Measurements from ENCODE around the gene IL23A. TPM values are rescaled to one million over a fixed set of nuclear protein-coding genes. Genes with fewer than 3 reads are reported as not detected.
"Not testable (repeated sequence)": the region's sequence is repeated elsewhere in the genome, so short reads cannot be mapped to it uniquely, and the experiment has no call there.

The IL23A gene
- total RNA-seq, 1 experiment from 2014 or later = not detected

GRCh38 chr12:56326126-56326525 lies 12.6 kb upstream of the IL23A start:
- no peak for DNase-seq (ENCODE audit: low spot score)

DNA sequence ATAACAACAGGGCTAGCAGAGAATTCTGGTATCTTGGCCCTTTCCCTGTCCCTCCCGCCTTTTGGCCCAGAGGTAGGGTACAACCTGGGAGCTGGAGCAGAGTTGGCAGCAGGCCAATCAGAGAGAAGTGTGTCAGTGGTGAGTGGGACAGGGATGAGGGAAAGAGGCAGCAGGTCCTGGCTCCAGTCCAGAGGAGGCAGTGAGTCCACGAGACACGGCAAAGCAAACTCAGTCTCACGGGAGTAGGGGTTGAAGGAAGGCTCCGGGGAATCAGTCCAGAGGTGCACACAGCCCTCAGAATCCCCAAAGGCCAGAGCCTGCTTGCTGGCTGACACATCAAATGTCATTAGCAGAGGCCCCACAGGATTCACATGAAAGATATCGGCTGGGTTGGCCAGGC lies 12.2 kb upstream of the IL23A start:
- DNase-seq (ENCODE audit: low spot score) = no peak

GRCh38 chr12:56330936-56331490 lies 7.7 kb upstream of the IL23A start:
- DNase-seq (ENCODE audit: low spot score) = no peak

- no peak for DNase-seq (ENCODE audit: low spot score)
Observed at GRCh38 chr12:56332512-56333196, 6.0 kb upstream of the IL23A start.

DNA sequence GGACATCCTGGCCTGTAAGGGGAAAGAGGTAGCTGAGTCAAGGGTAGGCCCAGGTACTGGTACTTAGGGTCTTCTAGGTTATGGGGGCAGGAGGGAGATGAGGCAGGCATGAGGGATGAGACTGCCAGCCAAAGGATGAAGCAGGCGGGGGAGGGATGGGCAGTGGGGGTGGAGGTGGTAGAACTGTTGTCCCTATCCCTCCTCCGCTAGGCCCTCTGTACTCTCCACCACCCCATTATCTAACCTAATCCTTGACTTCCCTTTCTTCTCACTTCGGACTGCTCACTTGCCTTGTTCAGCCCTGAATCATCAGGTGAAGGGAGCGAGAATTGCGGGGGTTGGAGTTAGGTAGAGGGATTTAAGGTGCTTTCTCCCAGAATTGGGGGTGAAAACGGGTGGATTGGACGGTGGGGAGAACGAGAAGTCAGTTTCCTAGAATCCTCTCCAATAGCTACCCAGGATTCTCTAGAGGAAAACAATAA lies 5.4 kb upstream of the IL23A start:
- no peak for DNase-seq (ENCODE audit: low spot score)

DNA sequence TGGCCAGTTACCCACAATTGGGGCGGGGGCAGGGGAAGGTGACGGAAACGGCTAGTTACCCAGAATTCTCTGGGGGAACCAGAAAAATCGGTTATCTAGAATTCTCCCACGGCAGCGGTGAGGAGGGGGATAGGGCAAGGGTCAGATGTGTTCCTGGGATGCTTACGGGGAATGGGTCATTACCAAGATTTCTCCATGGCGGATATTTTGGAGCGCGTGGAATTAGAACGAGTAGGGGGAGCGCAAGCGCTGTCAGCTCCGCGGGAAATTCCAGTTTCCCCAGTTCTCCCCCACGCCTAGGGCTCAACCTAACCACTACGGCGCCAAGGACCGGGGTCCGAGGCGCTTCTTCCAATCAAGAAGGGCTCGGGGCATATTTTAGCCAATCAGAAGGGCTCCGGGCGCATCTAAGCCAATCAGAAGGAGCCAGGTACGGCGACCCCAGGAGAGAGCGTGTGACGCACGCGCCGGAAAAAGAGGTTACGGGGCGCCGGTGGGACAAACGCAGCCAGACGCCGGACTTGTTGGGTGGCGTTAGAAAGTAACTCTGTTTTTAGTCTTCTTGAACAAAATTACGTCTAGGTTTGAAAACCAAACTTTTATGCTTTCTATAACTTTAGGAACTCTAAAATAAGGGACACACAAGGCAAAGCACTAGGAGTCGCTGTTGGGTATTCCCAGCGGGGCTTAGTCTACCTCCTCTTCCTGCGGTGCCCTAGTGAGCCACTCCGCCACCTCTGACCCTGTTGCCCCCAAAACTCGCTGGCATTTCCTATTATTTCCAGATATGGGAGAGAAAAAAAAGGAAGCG lies 4.8 kb upstream of the IL23A start, which contains the start of gene PAN2:
TSS of gene PAN2 (minus strand) at position 322 of the 811 bp plus-strand sequence. CDS start 906 bp downstream, outside the sequence.
- DNase-seq (ENCODE audit: low spot score) = peak; percentile 96

DNA sequence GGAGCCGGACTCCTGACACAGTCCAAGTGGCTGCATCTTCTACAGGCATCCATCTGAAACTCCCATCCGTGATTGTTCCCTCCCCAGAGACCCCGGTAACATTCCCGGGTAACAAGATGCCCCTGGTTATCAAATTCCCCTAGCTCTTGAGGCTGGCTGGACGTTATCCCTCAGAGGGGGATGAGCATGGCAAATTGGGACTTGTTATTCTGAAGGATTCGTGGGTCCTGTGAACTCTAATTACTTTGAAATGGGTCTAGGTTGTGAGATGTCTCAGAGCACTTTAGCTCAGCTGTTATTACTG lies 4.2 kb upstream of the IL23A start:
- DNase-seq (ENCODE audit: low spot score) = no peak

DNA sequence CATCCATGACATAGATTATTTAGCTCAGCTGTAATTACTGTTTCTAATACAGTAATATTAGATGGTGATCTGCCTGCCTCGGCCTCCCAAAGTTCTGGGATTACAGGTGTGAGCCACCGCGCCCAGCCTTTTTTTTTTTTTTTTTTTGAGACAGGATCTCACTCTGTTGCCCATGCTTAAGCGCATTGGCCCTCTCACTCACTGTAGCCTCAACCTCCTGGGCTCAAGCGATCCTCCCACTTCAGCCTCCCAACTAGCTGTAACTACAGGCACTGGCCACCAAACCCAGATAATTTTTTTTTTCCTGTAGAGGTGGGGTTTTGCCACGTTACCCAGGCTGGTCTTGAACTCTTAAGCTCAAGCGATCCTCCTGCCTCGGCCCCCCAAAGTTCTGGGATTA lies 3.2 kb upstream of the IL23A start:
- DNase-seq (ENCODE audit: low spot score) = not testable (repeated sequence)

DNA sequence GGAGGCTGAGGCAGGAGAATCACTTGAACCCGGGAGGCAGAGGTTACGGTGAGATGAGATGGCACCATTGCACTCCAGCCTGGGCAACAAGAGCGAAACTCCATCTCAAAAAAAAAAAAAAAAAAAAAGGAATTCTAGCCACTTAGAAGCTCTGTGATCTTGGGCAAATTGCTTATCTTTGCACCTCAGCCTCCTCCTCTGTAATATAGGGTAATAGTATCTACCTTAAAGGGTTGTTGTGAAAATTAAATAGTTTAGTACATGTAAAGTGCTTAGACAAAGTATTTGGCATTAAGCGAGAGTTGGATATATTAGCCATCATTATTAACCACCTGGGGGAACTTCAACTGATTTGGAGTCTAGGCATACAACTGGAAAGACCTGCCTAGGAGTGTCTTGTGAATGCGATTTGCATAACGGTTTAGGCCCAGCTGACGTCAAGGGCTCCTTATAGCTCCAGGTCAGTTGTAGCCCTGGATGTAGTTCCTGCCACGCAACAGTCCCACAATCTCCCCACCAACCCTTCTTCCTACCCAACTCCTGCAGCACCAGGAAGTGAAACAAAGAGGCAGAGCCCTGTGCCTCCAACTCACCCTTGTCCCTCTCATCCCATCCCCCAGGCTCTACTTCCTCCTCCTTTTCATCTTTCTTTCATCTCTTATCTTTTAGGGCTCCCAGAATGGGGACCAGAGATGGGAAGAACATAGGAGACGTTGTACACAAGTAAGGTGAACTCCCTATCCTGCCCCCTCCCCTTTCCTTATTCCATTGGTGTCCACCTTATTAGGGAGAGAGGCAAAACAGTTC lies 2.1 kb upstream of the IL23A start:
- DNase-seq (ENCODE audit: low spot score) = no peak

DNA sequence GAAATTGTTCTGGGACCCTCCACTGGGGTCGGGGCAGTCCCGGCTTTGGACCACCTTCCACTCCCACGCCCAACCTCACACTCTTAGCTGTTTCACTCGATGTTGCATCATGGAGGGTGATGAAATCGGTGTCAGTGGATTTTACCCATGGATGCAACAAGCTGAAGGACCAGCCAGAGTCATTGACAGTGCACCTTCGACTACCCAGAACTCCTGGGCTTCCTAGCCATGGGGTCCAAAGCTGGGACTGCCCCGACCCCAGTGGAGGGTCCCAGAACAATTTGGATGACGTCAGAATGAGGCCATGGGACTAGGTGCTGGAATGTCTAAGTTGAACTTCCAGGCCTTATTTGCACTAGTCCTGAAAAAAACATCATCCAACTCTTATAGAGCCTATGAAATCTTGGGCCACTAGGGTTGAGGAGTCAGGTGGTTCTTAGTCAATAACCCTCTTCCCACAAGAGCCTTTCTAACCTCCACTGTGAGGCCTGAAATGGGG lies 882 bp upstream of the IL23A start:
- no peak for DNase-seq (ENCODE audit: low spot score)

DNA sequence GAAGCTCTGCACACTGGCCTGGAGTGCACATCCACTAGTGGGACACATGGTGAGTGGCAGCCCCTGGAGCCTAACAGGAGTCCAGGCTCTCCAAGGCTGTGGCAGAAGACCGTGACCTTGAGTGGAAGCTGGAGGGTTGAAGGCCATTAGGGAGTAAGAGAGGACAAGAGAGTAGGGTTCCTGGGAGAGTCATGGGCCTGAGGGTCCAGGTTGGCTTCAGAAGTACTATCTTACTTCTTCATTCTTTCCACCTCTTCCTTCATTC lies 406 bp downstream of the IL23A start:
- DNase-seq (ENCODE audit: low spot score) = no peak

DNA sequence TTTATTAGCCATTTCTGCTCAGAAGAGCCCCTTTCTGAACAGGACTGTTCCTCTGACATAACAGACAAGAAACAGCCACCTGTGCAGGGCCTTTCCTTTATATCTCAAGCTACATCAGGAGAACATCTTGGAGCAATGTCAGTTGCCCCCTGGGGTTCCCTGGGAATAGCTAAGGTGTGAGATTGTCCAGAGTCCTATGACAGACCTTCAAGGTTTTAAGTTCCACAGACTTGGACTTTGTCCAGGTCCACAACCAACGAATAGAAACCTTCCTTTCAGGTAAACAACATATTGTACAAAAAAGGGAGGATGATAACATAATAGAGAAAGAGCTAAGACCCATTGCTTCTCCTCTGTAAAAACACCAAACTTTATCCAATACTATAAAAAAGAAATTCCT lies 2.9 kb downstream of the IL23A start:
- no peak for DNase-seq (ENCODE audit: low spot score)

DNA sequence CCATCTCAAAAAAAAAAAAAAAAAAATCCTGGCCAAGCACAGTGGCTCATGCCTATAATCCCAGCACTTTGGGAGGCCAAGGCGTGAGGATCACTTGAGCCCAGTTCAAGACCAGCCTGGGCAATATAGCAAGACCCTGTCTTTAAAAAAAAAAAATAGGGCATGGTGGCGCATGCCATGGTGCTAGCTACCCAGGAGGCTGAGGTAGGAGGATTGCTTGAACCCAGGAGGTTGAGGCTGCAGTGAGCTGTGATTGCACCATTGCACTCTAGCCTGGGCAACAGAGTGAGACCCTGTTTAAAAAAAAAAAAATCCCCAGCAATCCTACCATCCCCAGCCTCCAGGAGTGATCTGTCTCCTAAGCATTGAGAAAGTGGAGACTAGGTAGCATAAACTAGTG lies 3.6 kb downstream of the IL23A start:
- DNase-seq (ENCODE audit: low spot score) = not testable (repeated sequence)

GRCh38 chr12:56346675-56347074 lies 8.0 kb downstream of the IL23A start:
- DNase-seq (ENCODE audit: low spot score) = no peak

DNA sequence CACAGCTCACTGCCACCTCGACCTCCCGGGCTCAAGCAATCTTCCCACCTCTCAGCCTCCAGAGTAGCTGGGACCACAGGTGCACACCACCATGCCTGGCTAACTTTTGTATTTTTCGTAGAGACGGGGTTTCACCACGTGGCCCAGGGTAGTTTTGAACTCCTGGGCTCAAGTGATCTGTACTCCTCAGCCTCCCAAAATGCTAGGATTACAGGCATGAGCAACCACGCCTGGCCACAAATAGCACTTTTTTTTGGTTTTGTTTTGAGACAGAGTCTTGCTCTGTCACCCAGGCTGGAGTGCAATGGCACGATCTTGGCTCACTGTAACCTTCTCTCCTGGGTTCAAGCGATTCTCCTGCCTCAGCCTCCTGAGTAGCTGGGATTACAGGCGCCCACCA lies 8.6 kb downstream of the IL23A start:
- not testable (repeated sequence) for DNase-seq (ENCODE audit: low spot score)

GRCh38 chr12:56348776-56349175 lies 10.1 kb downstream of the IL23A start:
- DNase-seq (ENCODE audit: low spot score) = no peak

GRCh38 chr12:56350662-56351061 lies 12.0 kb downstream of the IL23A start:
- DNase-seq (ENCODE audit: low spot score) = no peak

- DNase-seq (ENCODE audit: low spot score) = no peak
Observed at GRCh38 chr12:56351325-56351724, 12.6 kb downstream of the IL23A start.

- DNase-seq (ENCODE audit: low spot score) = peak; percentile 47
Observed at GRCh38 chr12:56358836-56359532, 20.3 kb downstream of the IL23A start.

DNA sequence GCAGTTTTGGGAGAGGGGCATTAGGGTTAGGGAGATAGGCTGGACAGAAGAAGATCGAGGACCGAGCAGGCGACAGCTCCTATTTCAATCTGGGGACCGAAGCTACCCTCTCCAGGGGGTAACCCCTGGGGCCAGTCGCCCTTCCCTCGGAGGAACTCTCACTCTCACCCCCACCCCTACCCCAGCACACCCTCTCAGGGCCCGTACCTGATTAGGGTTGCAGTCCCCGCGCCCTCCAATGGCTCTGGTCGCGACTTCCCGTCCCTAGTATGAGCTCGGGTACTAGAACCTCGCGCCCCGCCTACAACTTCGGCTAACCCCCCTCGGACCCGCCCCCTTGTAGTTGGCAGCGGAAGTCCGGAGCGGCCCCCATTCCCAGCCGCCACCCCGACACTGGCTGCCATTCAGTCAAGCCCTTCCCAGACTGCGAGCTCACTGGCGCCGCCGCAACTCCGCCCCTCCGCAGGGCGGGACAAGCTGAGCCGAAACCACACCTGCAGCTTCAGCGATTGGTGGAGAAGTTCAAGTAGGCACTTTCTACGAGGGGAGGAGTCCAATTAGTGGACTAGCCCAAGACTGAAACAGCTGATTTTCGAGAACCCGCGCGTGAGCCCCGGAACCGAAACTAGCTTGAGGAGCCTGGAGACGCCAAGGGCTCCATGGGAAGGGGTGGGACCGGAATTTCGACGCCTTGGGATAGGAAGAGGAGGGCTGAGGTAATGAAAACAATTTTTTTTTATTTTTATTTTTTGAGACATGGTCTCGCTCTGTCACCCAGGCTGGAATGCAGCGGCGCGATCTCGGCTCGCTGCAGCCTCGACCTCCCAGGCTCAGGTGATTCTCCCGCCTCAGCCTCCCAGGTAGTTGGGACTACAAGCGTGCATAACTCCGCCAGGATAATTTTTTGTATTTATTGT lies 21.4 kb downstream of the IL23A start, which contains the start of gene STAT2:
TSS of gene STAT2 (minus strand) at position 257 of the 917 bp plus-strand sequence. CDS start 3,536 bp downstream, outside the sequence.
- DNase-seq (ENCODE audit: low spot score) = peak; percentile 99
